Right forelimb (tissue), 1 donor: Measurements from ENCODE around the gene KLHL21.
A peak's percentile ranks its signal among the peaks of the same experiment; 100 is the strongest.
"Not testable (repeated sequence)": the region's sequence is repeated elsewhere in the genome, so short reads cannot be mapped to it uniquely, and the experiment has no call there.

ENCODE experiments used
- DNase-seq: peaks from one replicate; pipeline ENCODE4 v3.0.0-alpha.2; 2018

KLHL21 gene, protein sequence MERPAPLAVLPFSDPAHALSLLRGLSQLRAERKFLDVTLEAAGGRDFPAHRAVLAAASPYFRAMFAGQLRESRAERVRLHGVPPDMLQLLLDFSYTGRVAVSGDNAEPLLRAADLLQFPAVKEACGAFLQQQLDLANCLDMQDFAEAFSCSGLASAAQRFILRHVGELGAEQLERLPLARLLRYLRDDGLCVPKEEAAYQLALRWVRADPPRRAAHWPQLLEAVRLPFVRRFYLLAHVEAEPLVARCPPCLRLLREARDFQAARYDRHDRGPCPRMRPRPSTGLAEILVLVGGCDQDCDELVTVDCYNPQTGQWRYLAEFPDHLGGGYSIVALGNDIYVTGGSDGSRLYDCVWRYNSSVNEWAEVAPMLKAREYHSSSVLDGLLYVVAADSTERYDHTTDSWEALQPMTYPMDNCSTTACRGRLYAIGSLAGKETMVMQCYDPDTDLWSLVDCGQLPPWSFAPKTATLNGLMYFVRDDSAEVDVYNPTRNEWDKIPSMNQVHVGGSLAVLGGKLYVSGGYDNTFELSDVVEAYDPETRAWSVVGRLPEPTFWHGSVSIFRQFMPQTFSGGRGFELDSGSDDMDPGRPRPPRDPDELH

DNA sequence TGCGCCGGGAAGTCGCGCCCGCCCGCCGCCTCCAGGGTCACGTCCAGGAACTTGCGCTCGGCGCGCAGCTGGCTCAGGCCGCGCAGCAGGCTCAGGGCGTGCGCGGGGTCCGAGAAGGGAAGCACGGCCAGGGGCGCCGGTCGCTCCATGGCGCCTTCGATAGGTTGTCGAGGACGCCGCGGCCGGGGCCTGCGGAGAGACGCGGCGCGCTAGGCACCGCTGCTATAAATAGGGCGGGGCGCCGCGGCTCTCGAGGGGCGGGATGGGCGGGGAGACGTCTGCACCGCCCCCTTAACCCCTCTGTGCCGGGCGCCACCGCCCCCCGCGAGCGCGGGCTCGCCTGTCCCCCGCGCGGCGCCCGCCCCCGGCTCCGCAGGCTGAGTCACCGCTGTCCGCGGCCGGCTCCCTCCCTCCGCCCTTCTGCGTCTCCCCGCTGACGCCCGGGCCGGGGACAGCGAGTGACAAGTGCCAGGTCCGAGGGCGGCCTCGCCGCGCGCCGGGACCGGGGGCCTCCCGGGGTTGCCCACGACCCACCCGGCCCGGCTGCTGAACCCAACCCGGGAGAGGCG is at the start of gene KLHL21:
Gene KLHL21 (minus strand): TSS at position 201 of the 569 bp plus-strand sequence. CDS start 52 bp downstream, at position 149.
- peak; percentile 91 for DNase-seq

DNA sequence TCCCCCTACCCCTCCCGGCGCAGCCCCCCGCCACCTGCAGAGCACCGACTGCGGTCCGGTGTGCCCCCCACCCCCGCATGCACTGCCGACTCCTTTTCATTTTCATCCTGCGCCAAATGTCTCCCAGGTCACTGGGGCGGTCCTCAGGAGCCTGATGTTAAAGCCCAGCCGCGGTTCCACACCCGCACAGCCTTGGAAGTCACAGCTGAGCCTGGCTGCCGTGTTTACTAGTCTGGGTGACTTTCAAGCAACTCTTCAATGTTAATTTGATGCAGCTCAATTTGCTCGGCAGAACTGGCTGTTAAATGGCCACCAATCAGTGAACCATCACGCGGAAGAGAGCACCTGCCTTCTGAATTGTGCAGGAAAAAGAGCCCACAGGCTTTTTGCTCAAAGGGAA is 49.2 kb upstream of the KLHL21 start:
- DNase-seq, result no peak

DNA sequence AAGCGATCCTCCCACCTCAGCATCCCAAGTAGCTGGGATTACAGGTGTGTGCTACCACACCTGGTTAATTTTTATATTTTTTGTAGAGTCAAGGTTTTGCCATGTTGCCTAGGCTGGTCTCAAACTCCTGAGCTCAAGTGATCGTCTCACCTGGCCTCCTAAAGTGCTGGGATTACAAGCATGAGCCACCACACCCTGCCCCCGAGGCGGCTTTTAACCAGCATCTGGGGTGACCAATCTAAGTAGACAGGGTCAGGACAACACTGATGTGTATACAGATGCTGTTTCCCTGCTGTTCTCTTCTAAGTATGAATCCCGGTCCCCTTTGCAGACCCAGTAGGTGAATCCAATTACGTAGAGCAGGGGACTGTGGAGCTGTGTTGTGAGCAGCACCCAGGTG is 45.9 kb upstream of the KLHL21 start:
- no peak for DNase-seq

DNA sequence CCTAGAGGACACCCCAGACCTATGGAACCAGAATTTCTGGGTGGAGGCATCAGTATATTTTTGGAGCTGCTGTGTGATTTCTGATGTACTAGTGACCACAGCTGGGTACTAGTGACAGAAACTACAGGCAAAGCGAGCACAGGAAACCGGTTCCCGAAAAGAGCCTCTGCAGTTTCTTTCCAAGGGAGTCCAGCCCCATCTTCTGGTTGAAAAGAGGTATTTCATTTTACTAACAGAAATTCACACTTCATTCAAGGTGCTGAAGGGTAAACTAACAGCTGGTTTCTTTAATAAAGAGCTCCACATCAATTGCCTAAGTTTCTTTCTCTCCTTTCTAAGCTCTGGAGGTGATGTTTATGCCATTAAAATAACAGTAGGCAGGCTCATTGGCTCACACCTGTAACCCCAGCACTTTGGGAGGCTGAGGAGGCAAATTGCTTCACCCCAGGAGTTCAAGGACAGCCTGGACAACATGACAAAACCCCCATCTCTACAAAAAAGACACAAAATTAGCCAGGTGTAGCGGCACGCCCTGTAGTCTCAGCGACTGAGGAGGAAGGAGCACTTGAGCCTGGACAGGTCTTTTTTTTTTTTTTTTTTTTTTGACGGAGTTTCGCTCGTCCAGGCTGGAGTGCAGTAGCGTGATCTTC is 44.0 kb upstream of the KLHL21 start:
- DNase-seq, result no peak

DNA sequence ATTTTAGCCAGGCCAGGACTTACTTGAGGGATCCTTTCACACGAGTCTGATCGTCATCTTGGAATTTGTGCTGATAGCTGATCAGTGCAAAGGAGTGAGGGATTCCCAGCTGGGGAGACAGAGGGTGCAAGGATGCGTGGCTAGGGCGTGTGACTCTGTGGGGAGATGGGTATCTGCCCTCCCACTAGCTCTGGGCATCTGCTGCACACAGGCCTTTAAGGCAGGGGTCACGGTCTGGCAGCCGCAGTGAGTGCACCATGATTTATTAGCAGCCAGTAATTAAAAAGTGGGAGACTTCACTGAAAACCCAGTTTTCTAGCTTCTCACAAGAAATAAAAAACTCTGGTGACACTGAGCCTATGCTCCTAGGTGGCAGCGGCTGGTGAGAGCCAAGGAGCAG is 42.3 kb upstream of the KLHL21 start:
- no peak for DNase-seq

DNA sequence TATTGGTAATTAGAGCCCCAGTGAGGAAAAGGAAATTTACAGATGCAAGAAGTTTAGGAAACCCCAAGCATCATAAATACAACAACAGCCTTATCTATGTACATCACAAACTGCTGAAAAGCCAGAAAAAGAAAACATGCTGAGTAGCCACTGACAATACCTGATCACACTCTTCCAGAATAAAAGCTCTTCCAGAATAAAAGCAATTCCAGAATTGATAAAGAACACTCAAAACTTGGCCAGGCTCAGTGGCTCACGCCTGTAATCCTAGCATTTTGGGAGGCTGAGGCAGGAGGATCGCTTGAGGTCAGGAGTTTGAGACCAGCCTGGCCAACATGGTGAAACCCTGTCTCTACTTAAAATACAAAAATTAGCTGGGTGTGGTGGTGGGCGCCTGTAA is 38.2 kb upstream of the KLHL21 start:
- DNase-seq, result not testable (repeated sequence)

DNA sequence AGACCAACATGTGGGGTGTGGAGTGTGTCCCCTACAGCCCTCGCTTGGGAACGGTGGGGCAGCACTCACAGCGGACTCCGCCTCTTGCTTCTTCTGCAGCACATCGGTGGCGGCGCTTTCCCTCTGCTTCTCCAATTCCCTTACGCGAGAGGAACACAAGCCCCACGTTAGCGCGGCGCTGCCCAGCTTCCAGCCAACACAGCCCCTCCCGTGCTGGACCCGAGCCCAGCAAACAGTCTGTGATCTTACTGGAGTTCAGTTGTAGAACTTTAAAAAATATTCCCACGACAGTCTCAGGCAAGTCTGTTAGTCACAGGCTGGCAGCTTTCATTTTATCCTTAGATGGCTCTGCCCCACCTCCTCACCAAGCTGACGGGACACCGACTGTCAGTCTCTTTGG is 35.6 kb upstream of the KLHL21 start:
- DNase-seq, result peak; percentile 82

DNA sequence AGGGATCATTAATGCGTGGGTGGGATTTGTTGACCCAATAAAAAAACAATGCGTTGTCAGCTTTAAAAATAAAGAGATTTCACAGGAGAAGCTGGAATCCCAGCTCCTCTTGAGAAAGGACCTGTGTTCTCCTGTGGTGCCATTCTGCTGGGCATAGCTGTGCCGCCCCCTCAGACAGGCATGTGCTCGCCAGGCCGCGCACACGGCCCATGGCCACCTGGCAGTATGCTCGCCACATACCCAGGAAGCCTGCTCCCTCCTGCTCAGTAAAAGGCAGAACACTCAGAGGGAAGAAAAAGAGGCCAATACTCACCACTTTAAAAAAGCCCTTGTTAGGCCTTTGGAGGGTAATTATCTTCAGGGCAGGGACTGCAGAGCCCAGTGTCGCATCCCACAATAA is 35.1 kb upstream of the KLHL21 start:
- no peak for DNase-seq

DNA sequence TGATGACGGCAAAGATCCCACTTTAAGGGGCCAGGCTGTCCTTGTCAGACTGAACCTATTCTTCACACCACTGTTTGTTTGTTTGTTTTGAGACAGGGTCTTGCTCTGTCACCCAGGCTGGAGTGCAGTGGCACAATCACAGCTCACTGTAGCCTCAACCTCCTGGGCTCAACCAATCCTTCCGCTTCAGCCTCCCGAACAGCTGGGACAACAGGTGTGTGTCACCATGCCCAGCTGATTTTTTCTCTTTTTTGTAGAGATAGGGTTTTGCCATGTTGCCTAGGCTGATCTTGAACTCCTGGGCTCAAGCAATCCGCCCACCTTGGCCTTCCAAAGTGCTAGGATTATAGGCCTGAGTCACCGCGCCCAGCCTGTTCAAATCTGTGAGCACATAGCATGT is 34.1 kb upstream of the KLHL21 start:
- DNase-seq, result not testable (repeated sequence)

DNA sequence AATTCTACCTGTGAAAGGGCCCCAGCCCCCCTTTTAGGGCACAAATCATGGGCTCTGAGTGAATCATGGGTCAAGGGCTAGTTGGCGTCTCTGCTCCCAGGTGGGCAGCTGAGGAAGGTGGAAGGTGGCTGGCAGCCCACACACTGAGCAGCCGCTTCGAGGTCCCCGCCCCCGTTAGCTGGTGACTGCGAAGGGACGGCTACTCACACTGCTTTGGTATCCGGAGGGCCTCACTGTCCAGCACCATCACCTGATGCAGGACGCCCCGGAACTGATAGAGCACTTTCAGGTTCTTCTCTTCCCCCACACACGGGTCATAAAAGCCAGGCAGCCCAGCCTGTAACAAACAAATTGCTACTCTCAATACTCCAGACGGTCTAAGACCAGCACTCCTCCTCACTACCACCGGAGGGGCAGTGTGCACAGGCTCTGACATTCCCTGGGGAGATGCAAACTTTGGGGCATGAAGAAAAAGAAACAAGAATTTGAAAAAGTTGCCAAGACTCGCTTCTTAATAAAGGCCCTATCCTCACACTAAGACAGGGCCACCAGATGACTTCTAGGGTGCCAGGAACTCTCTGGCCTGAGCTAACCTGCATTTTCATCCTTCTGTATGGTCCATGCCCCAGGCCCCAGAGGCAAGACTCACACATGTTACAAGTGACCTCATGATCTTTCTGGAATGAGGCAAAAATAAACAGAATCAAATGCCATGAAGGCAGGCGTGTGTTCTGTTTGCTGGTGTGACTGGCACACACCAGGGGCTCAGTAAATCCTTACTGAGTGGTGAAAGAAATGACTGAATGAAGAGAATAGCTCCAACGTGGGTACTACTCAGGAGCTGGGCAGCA is 33.5 kb upstream of the KLHL21 start:
- DNase-seq, result no peak

DNA sequence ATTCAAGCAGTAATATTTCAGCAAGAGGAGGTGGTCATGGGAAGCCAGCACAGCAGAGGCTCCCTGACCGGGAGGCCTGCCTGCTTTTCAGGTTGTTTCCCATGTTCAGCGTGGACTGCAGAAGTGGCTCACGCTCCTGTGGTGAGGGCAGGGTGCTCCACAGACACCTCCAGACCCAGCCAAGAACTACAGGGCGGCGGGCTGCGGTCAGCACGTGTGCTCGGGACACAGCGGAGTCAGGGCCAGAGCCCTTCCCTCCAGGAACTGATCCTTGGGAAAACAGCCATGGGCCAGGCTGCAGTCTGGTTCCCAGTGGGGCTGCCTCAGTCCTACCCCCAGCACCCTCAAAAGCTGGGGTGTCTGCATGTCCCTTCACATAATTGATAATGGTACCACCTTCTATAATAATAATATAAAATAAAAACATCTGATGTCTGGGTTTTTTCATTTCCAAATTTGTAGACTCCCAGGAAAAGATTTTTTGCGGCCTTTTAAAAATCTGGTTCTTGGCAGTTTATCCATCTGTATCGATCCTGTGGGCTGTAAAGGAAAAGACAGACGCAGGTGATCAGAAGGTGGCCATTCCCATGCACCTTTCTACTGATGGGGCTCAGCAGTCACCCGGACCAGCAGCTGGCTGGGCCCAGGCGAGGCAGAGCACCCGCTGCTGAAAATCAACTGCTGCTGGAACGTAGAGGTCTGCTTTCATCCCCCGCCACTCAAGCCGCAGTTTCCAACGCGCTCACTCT is 32.7 kb upstream of the KLHL21 start:
- no peak for DNase-seq

DNA sequence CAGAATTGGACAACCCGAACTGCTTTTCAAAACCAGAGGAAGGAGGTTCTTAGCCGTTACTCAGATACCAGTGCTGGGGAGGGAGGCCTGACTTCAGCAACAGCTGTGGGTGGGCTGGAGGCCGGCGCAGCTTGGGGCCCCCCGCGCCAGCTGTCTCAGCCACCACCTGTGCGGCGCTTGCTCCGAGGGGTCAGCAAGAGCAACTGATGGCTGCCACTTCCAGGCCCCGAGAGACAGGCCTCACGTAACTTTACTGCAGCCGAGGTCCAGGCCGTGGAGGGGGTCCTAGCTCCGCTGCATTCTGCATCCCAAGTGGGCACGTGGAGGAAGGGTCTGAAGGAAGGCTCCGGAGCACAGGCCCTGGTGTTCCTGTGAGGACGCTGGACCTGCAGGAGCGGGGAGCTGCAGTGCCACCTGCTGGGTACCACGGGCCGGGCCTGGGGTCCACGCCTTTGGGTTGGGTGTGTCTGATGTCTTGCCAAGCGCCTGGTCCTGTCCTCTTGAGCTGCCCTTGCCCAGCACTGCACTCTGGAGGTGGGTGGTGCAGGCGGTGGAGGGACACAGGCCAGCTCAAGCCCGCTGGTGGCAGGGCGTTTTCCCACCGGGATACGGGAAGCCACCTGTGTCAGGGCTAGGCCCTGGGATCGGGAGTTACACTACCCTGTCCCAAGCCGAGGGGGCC is 31.8 kb upstream of the KLHL21 start:
- DNase-seq, result peak; percentile 65

DNA sequence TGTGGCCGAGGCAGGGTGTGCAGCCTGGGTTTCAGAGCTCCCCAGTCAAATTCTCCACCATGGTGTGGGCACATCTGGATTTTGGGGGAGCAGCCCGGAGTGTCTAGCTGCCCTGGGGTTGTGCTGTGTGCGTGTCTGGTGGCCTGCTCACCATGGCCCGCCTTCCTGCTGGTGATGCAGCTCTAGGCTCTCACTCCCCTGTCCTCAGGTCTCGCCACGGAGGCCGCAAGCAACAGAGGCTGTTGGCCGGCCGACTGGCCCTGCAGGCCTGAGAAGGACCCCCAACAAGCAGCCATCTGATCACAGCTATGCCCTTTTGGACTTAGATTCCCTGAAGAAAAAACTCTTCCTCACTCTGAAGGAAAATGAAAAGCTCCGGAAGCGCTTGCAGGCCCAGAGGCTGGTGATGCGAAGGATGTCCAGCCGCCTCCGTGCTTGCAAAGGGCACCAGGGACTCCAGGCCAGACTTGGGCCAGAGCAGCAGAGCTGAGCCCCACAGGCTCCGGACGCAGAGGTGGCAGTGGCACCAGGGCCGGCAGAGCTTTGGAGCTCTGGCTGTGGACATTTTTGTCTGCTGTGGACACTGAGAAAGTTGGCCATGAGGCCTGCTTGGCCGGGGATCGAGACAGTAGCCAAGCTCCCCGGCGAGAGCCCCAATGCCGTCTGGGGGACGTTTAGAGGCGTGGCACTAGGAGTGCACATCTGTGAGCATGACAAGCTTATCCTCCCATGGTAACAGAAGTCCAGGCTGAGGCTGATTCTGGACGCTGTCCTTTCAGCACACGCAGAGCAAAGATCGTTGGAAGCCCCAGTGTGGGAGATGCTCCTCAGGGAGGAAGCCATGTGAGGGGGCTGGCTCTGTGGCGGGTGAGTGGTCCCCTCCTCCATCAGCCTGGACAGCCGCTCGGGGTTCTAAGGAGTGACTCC is 30.2 kb upstream of the KLHL21 start:
- DNase-seq, result no peak

DNA sequence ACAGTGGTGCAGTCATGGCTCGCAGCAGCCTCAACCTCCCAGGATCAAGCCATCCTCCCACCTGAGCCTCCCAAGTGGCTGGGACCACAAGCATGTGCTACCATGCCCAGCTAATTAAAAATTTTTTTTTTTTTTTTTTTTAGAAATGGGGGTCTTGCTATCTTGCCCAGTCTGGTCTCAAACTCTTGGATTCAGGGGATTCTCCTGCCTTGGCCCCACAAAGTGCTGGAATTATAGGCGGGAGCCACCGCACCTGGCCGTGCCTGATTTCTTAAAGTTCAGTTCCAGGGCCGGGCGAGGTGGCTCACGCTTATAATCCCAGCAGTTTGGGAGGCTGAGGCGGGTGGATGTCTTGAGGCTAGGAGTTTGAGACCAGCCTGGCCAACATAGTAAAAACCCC is 28.4 kb upstream of the KLHL21 start:
- no peak for DNase-seq

DNA sequence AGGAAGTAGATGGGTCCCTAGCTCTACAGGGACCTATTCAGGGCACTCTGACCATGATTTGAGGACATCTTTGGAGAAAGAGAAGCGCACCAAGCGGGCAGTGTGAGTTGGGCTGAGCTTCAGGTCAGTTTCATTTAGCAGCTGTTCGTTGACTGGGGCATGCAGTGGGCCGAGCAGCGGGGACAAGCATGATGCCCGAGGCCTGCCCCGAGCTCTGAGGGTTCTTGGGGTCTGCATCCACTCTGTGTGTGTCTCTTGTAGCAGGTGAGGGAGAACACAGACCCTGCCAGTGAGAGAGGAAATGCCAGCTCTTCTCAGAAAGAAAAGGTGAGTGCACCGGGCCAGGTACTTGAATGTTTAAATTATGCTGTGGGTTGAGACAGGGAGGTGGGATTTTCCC is 27.4 kb upstream of the KLHL21 start:
- no peak for DNase-seq

DNA sequence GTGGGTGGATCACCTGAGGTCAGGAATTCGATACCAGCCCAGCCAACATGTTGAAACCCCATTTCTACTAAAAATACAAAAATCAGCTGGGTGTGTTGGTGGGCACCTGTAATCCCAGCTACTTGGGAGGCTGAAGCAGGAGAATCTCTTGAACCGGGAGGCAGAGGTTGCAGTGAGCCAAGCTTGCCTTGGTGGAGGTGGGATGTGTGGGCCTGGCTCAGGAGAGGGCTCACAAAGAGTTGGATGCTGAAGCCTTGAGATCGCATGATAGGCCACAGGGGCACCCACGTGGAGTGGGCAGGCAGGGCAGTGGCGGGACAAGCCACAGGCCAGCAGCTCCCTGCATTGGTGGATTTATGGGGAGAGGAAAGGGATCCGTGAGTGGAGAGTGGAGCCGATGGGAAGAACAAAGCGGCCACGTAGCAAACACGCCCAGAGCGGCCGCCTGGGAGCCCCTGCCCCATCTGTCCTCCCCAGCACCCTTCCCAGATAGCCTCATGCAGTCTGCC is 26.4 kb upstream of the KLHL21 start:
- DNase-seq, result no peak

DNA sequence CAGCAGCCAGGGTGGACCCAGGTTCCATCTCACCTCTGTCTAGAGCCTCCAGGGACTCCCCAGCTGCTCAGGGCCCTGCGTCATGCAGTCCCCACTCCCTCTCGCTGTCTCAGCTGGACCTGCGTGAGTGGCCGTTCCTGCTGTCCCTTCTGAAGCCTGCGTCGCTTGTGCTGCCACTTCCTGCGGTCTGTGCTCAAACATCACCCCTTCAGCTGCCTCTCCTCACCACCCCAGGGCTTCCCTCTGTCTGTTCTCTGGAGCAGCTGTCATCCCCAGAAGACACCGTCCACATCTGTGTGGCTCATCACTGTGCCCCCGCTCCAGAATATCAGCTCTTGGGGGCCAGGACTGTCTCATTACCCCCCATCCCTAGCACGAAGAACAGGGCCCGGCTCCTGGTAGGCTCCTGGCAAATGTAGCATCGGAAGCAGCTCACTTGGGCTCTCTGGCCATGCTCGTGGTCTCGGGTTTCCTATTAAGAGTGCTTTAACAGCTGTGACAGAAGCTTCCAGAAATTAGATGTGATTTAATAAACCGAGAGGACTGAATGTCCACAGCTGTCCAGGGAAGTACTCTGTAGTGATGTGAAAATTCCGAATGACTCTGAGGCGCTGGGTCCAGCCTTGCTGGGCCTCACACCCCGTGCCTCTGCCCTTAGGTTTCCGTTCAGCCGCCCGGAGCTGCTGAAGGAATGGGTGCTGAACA is 25.3 kb upstream of the KLHL21 start:
- DNase-seq, result no peak

DNA sequence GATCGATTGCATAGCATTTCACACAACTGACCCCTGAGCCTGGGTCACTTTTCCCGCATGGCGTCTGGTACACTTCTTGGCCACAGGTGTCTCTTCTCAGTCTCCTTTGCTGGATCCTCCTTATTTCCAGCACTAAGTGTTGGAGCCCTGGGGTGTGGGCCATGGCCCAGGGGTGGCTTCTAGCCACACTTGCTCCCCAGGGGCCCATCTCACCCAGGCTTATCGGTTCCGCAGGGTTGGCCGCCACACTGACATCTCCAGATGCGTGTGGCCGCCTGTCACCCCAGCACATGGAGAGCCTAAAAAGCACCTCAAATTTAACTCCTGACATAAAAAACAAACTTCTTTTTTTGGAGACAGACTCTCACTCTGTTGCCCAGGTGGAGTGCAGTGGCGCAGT is 24.4 kb upstream of the KLHL21 start:
- DNase-seq, result no peak

DNA sequence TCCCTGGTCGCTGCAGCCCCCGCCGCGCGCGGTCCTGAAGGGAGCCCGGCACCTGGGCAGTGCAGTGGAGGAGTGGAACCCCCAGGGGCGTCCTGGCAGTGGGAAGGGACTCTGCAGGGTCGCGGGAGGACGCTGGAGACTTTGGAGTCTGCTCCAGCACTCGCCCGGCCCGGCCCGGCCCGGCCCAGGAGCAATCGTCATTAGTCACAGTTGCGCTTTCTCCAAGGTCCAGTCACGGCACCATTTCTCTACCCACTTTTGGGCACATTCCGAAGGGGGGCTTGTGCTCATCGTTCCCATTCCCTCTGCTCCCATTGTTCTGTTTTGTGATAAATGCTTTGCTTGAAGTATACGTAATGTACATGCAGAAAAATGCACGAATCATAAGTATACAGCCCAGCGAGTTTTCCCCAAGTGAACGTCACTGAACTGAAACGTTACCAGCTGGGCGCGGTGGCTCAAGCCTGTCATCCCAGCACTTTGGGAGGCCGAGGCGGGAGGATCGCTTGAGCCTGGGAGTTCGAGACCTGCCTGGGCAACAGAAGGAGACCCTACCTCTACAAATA is 23.0 kb upstream of the KLHL21 start:
- DNase-seq, result no peak
